Smooth muscle cell (in vitro differentiated cells): ENCODE results near the gene SLX9. TPM values are rescaled to one million over a fixed set of nuclear protein-coding genes. Genes with fewer than 3 reads are reported as not detected.

Source experiments
- DNase-seq: peaks from one replicate; lab custom pipeline; 2025; ENCODE audit not compliant: unreplicated experiment; lab: John Stamatoyannopoulos, UW
- H2AFZ ChIP-seq: fragments of 200-600 bp; sonication (generic); 2 replicates; pipeline ENCODE4 v1.6.0; 2016; ENCODE audit warnings: antibody characterized with exemption, low read depth, mild to moderate bottlenecking
- H3F3A ChIP-seq: fragments of 200-600 bp; sonication (generic); 2 replicates; pipeline ENCODE4 v1.6.0; 2017; ENCODE audit warnings: antibody characterized with exemption, low read depth
- H3K27ac ChIP-seq: fragments of 200-600 bp; sonication (generic); 2 replicates; pipeline ENCODE4 v1.5.1; 2016; ENCODE audit warnings: low read depth, mild to moderate bottlenecking
- H3K27me3 ChIP-seq: fragments of 200-600 bp; sonication (generic); 2 replicates; pipeline ENCODE4 v1.6.1; 2016; ENCODE audit warnings: low read depth, mild to moderate bottlenecking
- H3K36me3 ChIP-seq: fragments of 200-600 bp; sonication (generic); 2 replicates; pipeline ENCODE4 v1.5.1; 2016; ENCODE audit warnings: low read depth
- H3K4me1 ChIP-seq: fragments of 200-600 bp; sonication (generic); 2 replicates; pipeline ENCODE4 v1.5.1; 2016; ENCODE audit warnings: low read depth
- H3K4me2 ChIP-seq: fragments of 200-600 bp; sonication (generic); 2 replicates; pipeline ENCODE4 v1.6.0; 2016; ENCODE audit warnings: mild to moderate bottlenecking
- H3K4me3 ChIP-seq: fragments of 200-600 bp; sonication (generic); 2 replicates; pipeline ENCODE4 v1.5.1; 2016; ENCODE audit warnings: mild to moderate bottlenecking
- H3K79me2 ChIP-seq: fragments of 200-600 bp; sonication (generic); 2 replicates; pipeline ENCODE4 v1.6.0; 2016; ENCODE audit warnings: low read depth, mild to moderate bottlenecking
- H3K9ac ChIP-seq: fragments of 200-600 bp; sonication (generic); 2 replicates; pipeline ENCODE4 v1.6.0; 2016; ENCODE audit warnings: low read depth
- H3K9me3 ChIP-seq: fragments of 200-600 bp; sonication (generic); replicated peaks from 2 replicates; pipeline ENCODE4 v1.5.1; 2016; ENCODE audit warnings: low read depth
- H4K20me1 ChIP-seq: fragments of 200-600 bp; sonication (generic); 2 replicates; pipeline ENCODE4 v1.6.0; 2016; ENCODE audit warnings: low read depth
- CTCF ChIP-seq: fragments of 200-600 bp; sonication (generic); IDR thresholded peaks from 2 replicates; pipeline ENCODE4 v1.5.1; 2017; ENCODE audit warnings: borderline replicate concordance, mild to moderate bottlenecking, antibody characterized with exemption; ENCODE audit not compliant: insufficient read depth, poor library complexity, severe bottlenecking
- WGBS: methylation state at CpG from one replicate; pipeline ENCODE4 v1.1.7; 2016; ENCODE audit warnings: low lambda C conversion rate; 5-methylcytosine and 5-hydroxymethylcytosine counted together
- polyA plus RNA-seq: library from polyadenylated mRNA; unstranded; fragments of >200 nt; fragmentation: Nextera tagmentation; extraction: Ambion mirVana; gene quantifications from 2 replicates; pipeline ENCODE4 v1.2.1, GENCODE V29; 2016
- total RNA-seq: library from RNA; depleted of rRNA; stranded (reverse); fragments of >200 nt; gene quantifications from 2 replicates; pipeline ENCODE4 v1.2.3, GENCODE V29; 2014

The SLX9 gene
- total and polyA plus RNA-seq, 2 experiments from 2014 or later, result 13.9 to 26.6 TPM

- no peaks in the 10 kb centered on the region for H3K27me3 ChIP-seq
- no peak overlapping the region for H3K4me2 ChIP-seq
- no peak overlapping the region for H3K9ac ChIP-seq
- no peak overlapping the region for H3K27ac ChIP-seq
- peaks cover 63% of the 10 kb centered on the region for H4K20me1 ChIP-seq
- no peak for DNase-seq
- no peaks in the 10 kb centered on the region for H3F3A ChIP-seq
- peaks cover 12% of the 10 kb centered on the region for H3K4me1 ChIP-seq
- no peak overlapping the region for H3K4me3 ChIP-seq
- H3K79me2 ChIP-seq, result peaks cover 45% of the 10 kb centered on the region
- no peaks in the 10 kb centered on the region for H3K9me3 ChIP-seq
- no peak overlapping the region for H2AFZ ChIP-seq
- H3K36me3 ChIP-seq, result no peaks in the 10 kb centered on the region
- WGBS, result 95% methylated on average over 2 of the region's 2 CpGs
- TF ChIP-seq CTCF, result no peak
Measured at GRCh38 chr21:44942566-44942965, 2.7 kb downstream of the SLX9 start.

DNA sequence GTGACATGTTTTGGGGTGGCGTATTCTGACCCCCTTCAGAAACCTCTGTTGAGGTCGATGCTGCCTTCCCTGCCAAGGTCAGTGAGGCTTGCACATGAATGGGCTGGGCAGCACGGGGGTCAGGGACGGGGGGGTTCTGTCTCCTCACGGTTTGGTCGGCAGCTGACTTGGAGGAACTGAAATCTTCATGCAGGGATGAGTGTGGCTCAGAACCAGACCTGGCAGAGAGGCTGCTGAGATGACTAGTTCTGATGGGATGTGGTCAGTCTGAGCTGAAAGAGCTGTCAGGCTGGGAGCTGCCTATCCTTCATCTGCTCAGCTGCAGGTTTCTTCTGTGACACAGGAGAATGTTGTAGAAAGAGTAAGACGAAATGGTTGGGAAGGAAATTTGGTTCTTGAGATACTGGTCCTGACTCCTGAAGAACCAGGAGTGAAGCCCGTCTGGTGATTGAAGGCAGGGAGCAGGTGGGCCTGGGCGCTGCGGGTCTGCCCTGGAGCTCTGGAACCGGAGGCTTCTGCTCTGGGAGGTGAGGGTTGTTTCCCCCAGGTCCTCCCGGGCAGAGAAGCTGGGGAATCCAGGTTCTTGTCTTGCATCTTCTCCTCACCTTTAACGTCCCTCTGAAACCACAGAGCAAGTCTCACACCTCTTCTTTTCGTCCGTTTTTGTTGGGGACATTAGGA lies 3.3 kb downstream of the SLX9 start:
- TF ChIP-seq CTCF, result no peak
- H3K9ac ChIP-seq, result no peak overlapping the region
- DNase-seq, result no peak
- no peak overlapping the region for H3K27ac ChIP-seq
- peaks cover 45% of the 10 kb centered on the region for H3K79me2 ChIP-seq
- H3K4me2 ChIP-seq, result no peak overlapping the region
- H3F3A ChIP-seq, result no peaks in the 10 kb centered on the region
- H3K9me3 ChIP-seq, result no peaks in the 10 kb centered on the region
- WGBS, result 96% methylated on average over 15 of the region's 15 CpGs
- no peaks in the 10 kb centered on the region for H3K27me3 ChIP-seq
- no peak overlapping the region for H2AFZ ChIP-seq
- peaks cover 67% of the 10 kb centered on the region for H4K20me1 ChIP-seq
- no peaks in the 10 kb centered on the region for H3K36me3 ChIP-seq
- H3K4me1 ChIP-seq, result peaks cover 12% of the 10 kb centered on the region
- no peak overlapping the region for H3K4me3 ChIP-seq

DNA sequence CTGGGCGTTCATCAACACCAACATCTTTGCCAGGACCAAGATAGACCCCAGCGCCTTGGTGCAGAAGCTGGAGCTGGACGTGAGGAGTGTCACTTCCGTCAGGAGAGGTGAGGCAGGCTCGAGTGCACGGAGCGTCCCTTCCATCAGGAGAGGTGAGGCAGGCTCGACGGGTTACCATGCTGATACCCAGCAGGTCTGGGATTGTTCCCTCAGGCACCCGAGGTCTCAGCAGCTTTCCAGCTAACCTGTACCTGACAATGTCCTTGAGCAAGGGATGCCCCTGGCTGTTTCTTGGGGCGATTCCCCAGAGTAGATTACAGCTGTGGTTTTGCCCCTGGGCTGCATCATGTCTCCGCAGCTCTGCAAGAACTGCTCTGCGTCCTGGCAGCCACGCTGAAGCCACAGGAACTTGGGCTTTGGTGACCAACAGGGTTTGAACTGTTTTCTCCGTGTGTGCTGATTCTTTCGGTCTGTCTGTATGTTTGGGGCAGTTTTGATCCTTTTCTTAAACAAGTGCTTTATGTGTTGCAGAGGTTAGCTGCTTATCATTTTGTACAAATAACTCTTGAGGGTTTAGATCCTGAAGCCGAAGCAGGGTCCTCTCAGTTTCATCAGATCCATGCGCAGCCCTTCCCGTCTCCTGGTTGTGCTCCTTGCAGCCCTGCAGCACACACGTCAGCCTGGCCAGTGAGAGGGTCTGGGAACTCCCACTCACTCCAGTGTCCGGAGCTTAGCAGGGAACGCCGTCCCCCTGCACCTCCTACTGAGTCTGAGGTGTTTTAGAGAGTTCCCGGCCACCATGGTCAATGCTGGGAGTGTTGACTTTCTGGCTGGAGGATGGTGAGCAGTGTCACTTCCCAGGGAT lies 4.1 kb downstream of the SLX9 start:
- Histone ChIP-seq H3K9me3 (no peaks in the 10 kb centered on the region), H3K4me2 (no peak overlapping the region), H3K4me1 (peaks cover 12% of the 10 kb centered on the region), H2AFZ (no peak overlapping the region), H3K4me3 (no peak overlapping the region), H3F3A (no peaks in the 10 kb centered on the region), H3K36me3 (no peaks in the 10 kb centered on the region), H4K20me1 (peaks cover 75% of the 10 kb centered on the region), H3K9ac (no peak overlapping the region), H3K27me3 (no peaks in the 10 kb centered on the region), H3K79me2 (peaks cover 45% of the 10 kb centered on the region), H3K27ac (no peak overlapping the region)
- no peak for DNase-seq
- WGBS, result 97% methylated on average over 24 of the region's 24 CpGs
- no peak for TF ChIP-seq CTCF
